Neural progenitor cell (in vitro differentiated cells): ENCODE data around the gene FOXL3. TPM values are rescaled to one million over a fixed set of nuclear protein-coding genes. Genes with fewer than 3 reads are reported as not detected.

ENCODE experiments used
- DNase-seq: peaks from one replicate; pipeline ENCODE4 v3.0.0-alpha.2; 2016; ENCODE audit warnings: low spot score
- H2AFZ ChIP-seq: fragments of 200-600 bp; sonication (generic); replicated peaks from 2 replicates; pipeline ENCODE4 v1.6.1; 2016; ENCODE audit warnings: antibody characterized with exemption
- H3F3A ChIP-seq: fragments of 200-600 bp; sonication (generic); 2 replicates; pipeline ENCODE4 v1.6.1; 2016; ENCODE audit warnings: antibody characterized with exemption, low read depth
- H3K27ac ChIP-seq: fragments of 200-600 bp; sonication (generic); 2 replicates; pipeline ENCODE4 v1.5.1; 2016; ENCODE audit warnings: mild to moderate bottlenecking
- H3K27me3 ChIP-seq: fragments of 200-600 bp; sonication (generic); 2 replicates; pipeline ENCODE4 v1.6.1; 2016; ENCODE audit warnings: mild to moderate bottlenecking, moderate library complexity
- H3K36me3 ChIP-seq: fragments of 200-600 bp; sonication (generic); 2 replicates; pipeline ENCODE4 v1.5.1; 2016
- H3K4me1 ChIP-seq: fragments of 200-600 bp; sonication (generic); 2 replicates; pipeline ENCODE4 v1.6.1; 2016; ENCODE audit warnings: mixed run types
- H3K4me2 ChIP-seq: fragments of 200-600 bp; sonication (generic); 2 replicates; pipeline ENCODE4 v1.6.1; 2016
- H3K4me3 ChIP-seq: fragments of 200-600 bp; sonication (generic); 2 replicates; pipeline ENCODE4 v1.5.1; 2016
- H3K79me2 ChIP-seq: fragments of 200-600 bp; sonication (generic); 2 replicates; pipeline ENCODE4 v1.6.1; 2016; ENCODE audit warnings: low read depth
- H3K9ac ChIP-seq: fragments of 200-600 bp; sonication (generic); 2 replicates; pipeline ENCODE4 v1.6.1; 2016
- H3K9me3 ChIP-seq: fragments of 200-600 bp; sonication (generic); 2 replicates; pipeline ENCODE4 v1.5.1; 2016; ENCODE audit warnings: low read depth
- H4K20me1 ChIP-seq: fragments of 200-600 bp; sonication (generic); 2 replicates; pipeline ENCODE4 v1.6.1; 2016; ENCODE audit warnings: low read depth
- H3K27ac Mint-ChIP-seq: 3 replicates; pipeline ENCODE4 v1.8.0; 2021; ENCODE audit warnings: mixed read lengths
- H3K27me3 Mint-ChIP-seq: 2 replicates; pipeline ENCODE4 v1.8.0; 2022; ENCODE audit warnings: low read depth, mild to moderate bottlenecking, inconsistent platforms, moderate library complexity, mixed read lengths; ENCODE audit not compliant: insufficient read depth
- H3K36me3 Mint-ChIP-seq: 3 replicates; pipeline ENCODE4 v1.8.0; 2021; ENCODE audit warnings: mixed read lengths
- H3K4me1 Mint-ChIP-seq: 3 replicates; pipeline ENCODE4 v1.8.0; 2021; ENCODE audit warnings: mixed read lengths
- H3K4me3 Mint-ChIP-seq: 3 replicates; pipeline ENCODE4 v1.8.0; 2021; ENCODE audit warnings: mild to moderate bottlenecking, moderate library complexity, mixed read lengths
- H3K9me3 Mint-ChIP-seq: 3 replicates; pipeline ENCODE4 v1.8.0; 2020; ENCODE audit warnings: mixed read lengths
- EZH2 ChIP-seq: fragments of 200-600 bp; sonication (generic); IDR thresholded peaks from 2 replicates; pipeline ENCODE4 v1.6.1; 2017; ENCODE audit warnings: antibody characterized with exemption, mild to moderate bottlenecking, moderate library complexity
- EZH2phosphoT487 ChIP-seq: fragments of 200-600 bp; sonication (generic); IDR thresholded peaks from 2 replicates; pipeline ENCODE4 v1.6.1; 2017; ENCODE audit warnings: antibody characterized with exemption
- total RNA-seq: library from RNA; depleted of rRNA; stranded (reverse); fragments of >200 nt; gene quantifications from 2 replicates; pipeline ENCODE4 v1.2.3, GENCODE V29; 2015; ENCODE audit warnings: low replicate concordance
- TF ChIP-seq, protein P1 (sequence below): fragments of 200-600 bp; sonication (generic); IDR thresholded peaks from 2 replicates; pipeline ENCODE4 v1.5.1; 2017; ENCODE audit warnings: antibody characterized with exemption, mild to moderate bottlenecking

The FOXL3 gene
- total RNA-seq, 1 donor from 2014 or later = not detected

DNA sequence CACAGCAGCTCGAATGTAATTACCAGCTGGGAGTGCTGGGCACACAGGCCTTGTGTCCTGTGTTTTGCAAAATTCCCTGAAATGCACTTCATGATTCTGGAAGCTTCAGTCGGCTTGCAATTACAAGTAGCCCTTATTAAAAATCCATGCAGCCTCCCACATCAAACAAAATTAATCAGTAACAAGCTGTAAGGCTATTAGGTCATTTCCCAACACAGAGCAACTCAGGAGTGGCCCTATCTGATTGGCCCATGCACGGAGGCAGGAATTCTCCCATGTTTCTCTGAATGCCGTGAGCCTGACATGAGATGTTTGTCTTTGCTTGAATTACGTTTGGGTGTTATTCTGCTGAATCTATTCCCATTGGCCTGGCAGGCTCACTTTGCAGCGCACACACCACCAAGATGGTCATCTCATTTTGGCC lies 36.9 kb downstream of the FOXL3 start:
- Histone ChIP-seq H3K9me3 (no peaks in the 10 kb centered on the region), H3K36me3 (no peaks in the 10 kb centered on the region)
- H3K36me3 Mint-ChIP-seq = no peaks in the 10 kb centered on the region

DNA sequence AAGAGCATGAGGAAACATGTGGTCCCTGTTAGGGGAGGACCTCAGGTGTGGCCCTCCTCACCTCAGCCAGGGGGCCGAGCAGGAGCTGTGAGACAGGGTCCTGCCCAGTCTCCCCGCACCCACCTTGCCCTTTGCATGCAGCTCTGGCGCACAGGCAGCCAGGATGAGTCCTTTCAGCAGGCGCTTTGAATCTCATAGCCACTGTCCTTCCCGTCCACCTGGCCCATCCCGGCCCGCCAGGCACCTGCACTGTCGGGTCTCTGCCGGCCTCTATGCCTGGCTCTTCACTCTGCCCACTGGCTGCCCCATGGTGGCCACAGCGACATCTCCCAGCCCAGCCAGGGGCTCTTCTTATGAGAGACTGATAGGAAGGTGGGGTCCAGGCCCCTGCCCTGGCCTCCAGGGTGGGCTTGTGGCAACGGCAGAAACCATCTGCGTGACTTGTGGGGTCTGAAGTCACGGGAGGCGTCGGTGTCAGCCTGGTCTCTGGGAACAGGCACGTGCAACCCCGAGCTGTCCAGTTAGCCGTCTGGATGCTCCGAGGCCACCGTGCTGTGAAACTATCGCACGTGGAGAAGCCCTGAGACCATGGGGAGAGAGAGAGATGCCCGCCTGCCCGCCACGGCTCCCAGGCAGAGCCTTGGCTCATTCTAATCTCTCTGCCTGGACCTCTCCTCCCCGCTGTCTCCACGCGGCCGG lies 37.4 kb downstream of the FOXL3 start:
- H3K36me3 ChIP-seq = no peaks in the 10 kb centered on the region
- peaks cover 7% of the 10 kb centered on the region for H3K27me3 ChIP-seq
- H3K9ac ChIP-seq = no peak overlapping the region
- H3K79me2 ChIP-seq = no peaks in the 10 kb centered on the region
- DNase-seq = no peak
- TF ChIP-seq EZH2 = no peak
- TF ChIP-seq, protein P1, sequence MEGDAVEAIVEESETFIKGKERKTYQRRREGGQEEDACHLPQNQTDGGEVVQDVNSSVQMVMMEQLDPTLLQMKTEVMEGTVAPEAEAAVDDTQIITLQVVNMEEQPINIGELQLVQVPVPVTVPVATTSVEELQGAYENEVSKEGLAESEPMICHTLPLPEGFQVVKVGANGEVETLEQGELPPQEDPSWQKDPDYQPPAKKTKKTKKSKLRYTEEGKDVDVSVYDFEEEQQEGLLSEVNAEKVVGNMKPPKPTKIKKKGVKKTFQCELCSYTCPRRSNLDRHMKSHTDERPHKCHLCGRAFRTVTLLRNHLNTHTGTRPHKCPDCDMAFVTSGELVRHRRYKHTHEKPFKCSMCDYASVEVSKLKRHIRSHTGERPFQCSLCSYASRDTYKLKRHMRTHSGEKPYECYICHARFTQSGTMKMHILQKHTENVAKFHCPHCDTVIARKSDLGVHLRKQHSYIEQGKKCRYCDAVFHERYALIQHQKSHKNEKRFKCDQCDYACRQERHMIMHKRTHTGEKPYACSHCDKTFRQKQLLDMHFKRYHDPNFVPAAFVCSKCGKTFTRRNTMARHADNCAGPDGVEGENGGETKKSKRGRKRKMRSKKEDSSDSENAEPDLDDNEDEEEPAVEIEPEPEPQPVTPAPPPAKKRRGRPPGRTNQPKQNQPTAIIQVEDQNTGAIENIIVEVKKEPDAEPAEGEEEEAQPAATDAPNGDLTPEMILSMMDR = no peak
- no peak for TF ChIP-seq EZH2phosphoT487
- no peaks in the 10 kb centered on the region for H3K9me3 ChIP-seq
- Mint-ChIP-seq H3K4me3 (no peak overlapping the region), H3K27ac (no peak overlapping the region), H3K9me3 (no peaks in the 10 kb centered on the region), H3K36me3 (no peaks in the 10 kb centered on the region), H3K27me3 (peaks cover 23% of the 10 kb centered on the region), H3K4me1 (peaks cover 9% of the 10 kb centered on the region)
- H3F3A ChIP-seq = no peaks in the 10 kb centered on the region
- H3K27ac ChIP-seq = no peak overlapping the region
- no peaks in the 10 kb centered on the region for H4K20me1 ChIP-seq
- H2AFZ ChIP-seq = no peak overlapping the region
- H3K4me3 ChIP-seq = no peak overlapping the region
- no peak overlapping the region for H3K4me2 ChIP-seq
- peaks cover 12% of the 10 kb centered on the region for H3K4me1 ChIP-seq

More for the DNA sequence above, 36.9 kb downstream of the FOXL3 start:
- H3K27me3 Mint-ChIP-seq = peaks cover 23% of the 10 kb centered on the region
- H3K4me3 Mint-ChIP-seq = no peak overlapping the region
- Histone ChIP-seq H3K4me2 (no peak overlapping the region), H4K20me1 (no peaks in the 10 kb centered on the region), H3K4me3 (no peak overlapping the region), H3K27ac (no peak overlapping the region), H3K4me1 (peaks cover 13% of the 10 kb centered on the region), H2AFZ (no peak overlapping the region), H3K27me3 (peaks cover 9% of the 10 kb centered on the region), H3F3A (no peaks in the 10 kb centered on the region), H3K9ac (no peak overlapping the region), H3K79me2 (no peaks in the 10 kb centered on the region)
- no peak for DNase-seq
- peaks cover 9% of the 10 kb centered on the region for H3K4me1 Mint-ChIP-seq
- no peak for TF ChIP-seq EZH2
- TF ChIP-seq, protein P1 = no peak
- no peak for TF ChIP-seq EZH2phosphoT487
- no peaks in the 10 kb centered on the region for H3K9me3 Mint-ChIP-seq
- H3K27ac Mint-ChIP-seq = no peak overlapping the region

DNA sequence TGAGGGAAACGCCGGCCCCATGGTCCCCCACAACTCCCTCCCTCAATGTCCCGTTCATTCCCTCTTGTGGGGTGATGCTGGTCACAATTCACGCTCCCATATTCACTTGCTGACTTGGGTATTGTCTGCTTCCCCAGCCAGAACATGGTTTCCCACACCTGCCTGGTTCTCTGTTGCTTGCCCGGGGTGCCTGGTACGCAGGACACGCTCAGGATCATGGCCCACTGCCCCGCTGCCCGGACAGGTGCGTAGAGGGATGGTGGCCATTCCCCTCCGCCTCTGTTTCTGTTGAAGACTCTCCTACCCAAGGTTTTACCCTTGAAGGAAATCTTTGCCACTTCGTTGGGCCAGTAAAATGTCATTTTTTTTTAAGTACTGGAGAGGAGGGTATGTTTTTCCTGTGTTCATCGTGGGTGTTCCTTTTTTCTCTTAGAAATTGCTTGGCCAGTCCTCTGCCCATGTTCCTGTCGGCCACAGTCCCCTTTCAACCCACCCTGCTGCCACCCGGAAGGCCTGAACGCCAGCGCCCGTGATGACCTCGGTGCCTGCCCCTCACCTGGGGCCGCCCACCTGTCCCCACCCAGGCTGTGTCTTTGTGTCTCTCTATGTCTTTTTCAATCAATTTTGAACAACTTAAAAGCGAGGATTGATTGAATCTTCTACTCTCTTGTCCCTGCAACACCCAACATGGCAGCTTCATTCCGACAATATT lies 38.2 kb downstream of the FOXL3 start:
- H3K4me1 Mint-ChIP-seq = peaks cover 8% of the 10 kb centered on the region
- Histone ChIP-seq H3K27ac (no peak overlapping the region), H3K4me1 (peaks cover 10% of the 10 kb centered on the region), H3F3A (peaks cover 1% of the 10 kb centered on the region), H3K27me3 (peaks cover 5% of the 10 kb centered on the region), H4K20me1 (no peaks in the 10 kb centered on the region), H2AFZ (no peak overlapping the region), H3K4me3 (no peak overlapping the region), H3K9me3 (no peaks in the 10 kb centered on the region), H3K9ac (no peak overlapping the region), H3K36me3 (no peaks in the 10 kb centered on the region), H3K4me2 (no peak overlapping the region), H3K79me2 (no peaks in the 10 kb centered on the region)
- no peaks in the 10 kb centered on the region for H3K36me3 Mint-ChIP-seq
- H3K4me3 Mint-ChIP-seq = no peak overlapping the region
- DNase-seq = no peak
- H3K27me3 Mint-ChIP-seq = peaks cover 23% of the 10 kb centered on the region
- no peaks in the 10 kb centered on the region for H3K9me3 Mint-ChIP-seq
- TF ChIP-seq EZH2phosphoT487 (no peak), EZH2 (no peak)
- TF ChIP-seq, protein P1 = no peak
- H3K27ac Mint-ChIP-seq = no peak overlapping the region
